Cardiac fibroblast (primary cell): Measurements from ENCODE around the gene ADGRL3.

Experiments
- DNase-seq, 2 donors: peaks; one replicate each; pipeline versions ENCODE4 v3.0.0 to v3.0.0-alpha.2; 2010; ENCODE audit warnings: low read depth in 2 of 2
- H3K4me3 ChIP-seq, 2 donors: replicated peaks in 1 of 2; 1 replicate in 1 of 2; 2 replicates in 1 of 2; pipeline ENCODE4 v1.5.1; 2011; ENCODE audit warnings: low read depth in 2 of 2, low read length in 2 of 2, mild to moderate bottlenecking in 2 of 2, moderate library complexity in 1 of 2
- TF ChIP-seq, protein P1 (sequence below): IDR thresholded peaks from one replicate; pipeline ENCODE4 v1.5.1; 2011; ENCODE audit warnings: low read depth, mild to moderate bottlenecking, low read length, inconsistent platforms

ADGRL3 gene

GRCh38 chr4:61545902-61546480 lies 345.9 kb downstream of the ADGRL3 start:
- peak in 1 of 2 donors; percentile 14 for DNase-seq
- no peak overlapping the region for H3K4me3 ChIP-seq

DNA sequence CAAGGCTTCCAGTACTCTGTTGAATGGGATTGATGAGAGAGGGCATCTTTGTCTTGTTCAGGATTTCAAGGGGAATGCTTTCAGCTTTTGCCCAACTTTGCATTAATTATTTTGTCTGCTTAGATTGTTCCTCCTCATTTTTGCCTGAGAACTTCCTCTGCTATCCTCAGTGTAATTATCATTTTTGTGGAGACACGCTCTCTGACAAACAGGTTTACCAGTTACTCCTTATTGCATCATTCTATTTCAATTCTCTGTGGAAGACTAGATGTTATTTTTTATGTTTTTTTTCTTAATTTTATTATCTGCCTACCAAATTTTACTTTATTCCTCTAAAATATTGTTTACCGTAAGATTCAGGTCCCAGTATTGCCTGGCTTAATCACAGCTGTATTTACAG lies 349.2 kb downstream of the ADGRL3 start:
- H3K4me3 ChIP-seq = no peak overlapping the region
- TF ChIP-seq, protein P1, sequence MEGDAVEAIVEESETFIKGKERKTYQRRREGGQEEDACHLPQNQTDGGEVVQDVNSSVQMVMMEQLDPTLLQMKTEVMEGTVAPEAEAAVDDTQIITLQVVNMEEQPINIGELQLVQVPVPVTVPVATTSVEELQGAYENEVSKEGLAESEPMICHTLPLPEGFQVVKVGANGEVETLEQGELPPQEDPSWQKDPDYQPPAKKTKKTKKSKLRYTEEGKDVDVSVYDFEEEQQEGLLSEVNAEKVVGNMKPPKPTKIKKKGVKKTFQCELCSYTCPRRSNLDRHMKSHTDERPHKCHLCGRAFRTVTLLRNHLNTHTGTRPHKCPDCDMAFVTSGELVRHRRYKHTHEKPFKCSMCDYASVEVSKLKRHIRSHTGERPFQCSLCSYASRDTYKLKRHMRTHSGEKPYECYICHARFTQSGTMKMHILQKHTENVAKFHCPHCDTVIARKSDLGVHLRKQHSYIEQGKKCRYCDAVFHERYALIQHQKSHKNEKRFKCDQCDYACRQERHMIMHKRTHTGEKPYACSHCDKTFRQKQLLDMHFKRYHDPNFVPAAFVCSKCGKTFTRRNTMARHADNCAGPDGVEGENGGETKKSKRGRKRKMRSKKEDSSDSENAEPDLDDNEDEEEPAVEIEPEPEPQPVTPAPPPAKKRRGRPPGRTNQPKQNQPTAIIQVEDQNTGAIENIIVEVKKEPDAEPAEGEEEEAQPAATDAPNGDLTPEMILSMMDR = no peak
- no peak for DNase-seq

More at GRCh38 chr4:61545902-61546480, 345.9 kb downstream of the ADGRL3 start:
- TF ChIP-seq, protein P1 = no peak

GRCh38 chr4:61553557-61554125 lies 353.5 kb downstream of the ADGRL3 start:
- no peak overlapping the region for H3K4me3 ChIP-seq
- DNase-seq = no peak
- TF ChIP-seq, protein P1 = no peak

DNA sequence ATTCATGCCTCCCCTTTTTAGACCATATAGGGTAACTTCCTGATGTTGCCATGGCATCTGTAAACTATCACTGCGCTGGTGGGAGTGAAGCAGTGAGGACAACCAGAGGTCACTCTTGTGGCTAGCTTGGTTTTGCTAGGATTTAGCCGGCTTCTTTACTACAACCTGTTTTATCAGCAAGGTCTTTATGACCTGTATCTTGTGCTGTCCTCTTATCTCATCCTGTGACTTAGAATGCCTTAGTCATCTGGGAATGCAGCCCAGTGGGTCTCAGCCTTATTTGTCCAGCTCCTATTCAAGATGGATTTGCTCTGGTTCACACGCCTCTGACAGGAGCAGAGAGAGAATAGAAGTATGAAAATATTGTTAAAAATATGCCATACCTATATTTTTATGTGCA lies 355.7 kb downstream of the ADGRL3 start:
- TF ChIP-seq, protein P1 = no peak
- DNase-seq = peak; percentile 45 to 85
- no peak overlapping the region for H3K4me3 ChIP-seq

GRCh38 chr4:61556277-61556676 lies 356.2 kb downstream of the ADGRL3 start:
- peak in 1 of 2 donors; percentile 8 for DNase-seq
- H3K4me3 ChIP-seq = no peak overlapping the region
- TF ChIP-seq, protein P1 = no peak

DNA sequence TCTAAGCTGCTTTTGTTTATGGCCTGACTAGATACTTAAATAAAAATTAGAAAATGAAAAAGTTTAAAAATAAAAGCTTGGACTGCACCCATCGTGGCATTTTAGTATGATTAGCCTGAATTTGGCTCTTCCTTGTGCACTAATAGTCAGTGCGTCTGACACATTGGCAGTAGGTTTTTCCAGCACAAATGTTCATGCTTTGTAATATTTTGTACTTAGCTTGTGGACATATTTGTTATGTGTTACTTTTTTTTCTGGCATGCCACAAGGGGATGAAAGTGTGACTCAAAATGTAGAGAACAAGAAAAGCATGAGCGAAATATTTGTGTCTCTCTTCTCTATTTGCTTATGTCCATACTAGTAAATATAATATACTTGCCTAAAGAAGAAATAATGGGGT lies 359.3 kb downstream of the ADGRL3 start:
- no peak for DNase-seq
- no peak overlapping the region for H3K4me3 ChIP-seq
- TF ChIP-seq, protein P1 = no peak

- DNase-seq = no peak
- TF ChIP-seq, protein P1 = no peak
These were observed 360.9 kb downstream of the ADGRL3 start for GRCh38 chr4:61561028-61561427.

More at GRCh38 chr4:61561028-61561427, 360.9 kb downstream of the ADGRL3 start:
- H3K4me3 ChIP-seq = no peak overlapping the region
